Lung (tissue), 12 donors: ENCODE measurements around the gene TMEM218. TPM values are rescaled to one million over a fixed set of nuclear protein-coding genes. Genes with fewer than 3 reads are reported as not detected.
A peak's percentile ranks its signal among the peaks of the same experiment; 100 is the strongest.

Source experiments
- ATAC-seq: fragments of 200-7000 bp; cut with Tn5 transposase; one replicate; pipeline ENCODE4 v1.9.1; 2020; ENCODE audit warnings: moderate number of reproducible peaks; ENCODE audit not compliant: insufficient read depth, low FRiP score
- DNase-seq, 3 donors: peaks; one replicate each; pipeline ENCODE4 v3.0.0-alpha.2; 2013 to 2017
- H3K27ac ChIP-seq, 2 donors: one replicate each; pipeline ENCODE4 v1.5.1; 2013; ENCODE audit warnings: mild to moderate bottlenecking in 2 of 2, moderate library complexity in 2 of 2, control low read depth in 1 of 2, inconsistent platforms in 1 of 2, low read depth in 1 of 2, low read length in 1 of 2
- H3K27me3 ChIP-seq, 3 donors: one replicate each; pipeline ENCODE4 v1.5.1; 2013; ENCODE audit warnings: low read length in 2 of 3; ENCODE audit not compliant: control insufficient read depth in 3 of 3, insufficient read depth in 3 of 3
- H3K36me3 ChIP-seq, 4 donors: one replicate each; pipeline ENCODE4 v1.5.1; 2013; ENCODE audit warnings: low read length in 4 of 4, mild to moderate bottlenecking in 1 of 4, moderate library complexity in 1 of 4; ENCODE audit not compliant: control insufficient read depth in 4 of 4, insufficient read depth in 4 of 4
- H3K4me1 ChIP-seq, 5 donors: one replicate each; pipeline ENCODE4 v1.5.1; 2013; ENCODE audit warnings: low read length in 5 of 5, mild to moderate bottlenecking in 2 of 5, moderate library complexity in 1 of 5; ENCODE audit not compliant: control insufficient read depth in 5 of 5, insufficient read depth in 5 of 5
- H3K4me3 ChIP-seq: one replicate; pipeline ENCODE4 v1.5.1; 2013; ENCODE audit warnings: mild to moderate bottlenecking, control low read depth, moderate library complexity
- H3K9ac ChIP-seq, 2 donors: one replicate each; pipeline ENCODE4 v1.5.1; 2013; ENCODE audit warnings: low read length in 2 of 2, control low read depth in 1 of 2; ENCODE audit not compliant: insufficient read depth in 1 of 2
- H3K9me3 ChIP-seq, 4 donors: one replicate each; pipeline ENCODE4 v1.5.1; 2013; ENCODE audit warnings: low read length in 3 of 4, mild to moderate bottlenecking in 1 of 4, moderate library complexity in 1 of 4; ENCODE audit not compliant: control insufficient read depth in 4 of 4, insufficient read depth in 3 of 4
- CTCF ChIP-seq: IDR thresholded peaks from 2 replicates; pipeline ENCODE4 v1.5.1; 2012; ENCODE audit warnings: mild to moderate bottlenecking; ENCODE audit errors: control extremely low read depth, extremely low read depth
- WGBS, 2 donors: extraction: QIAGEN DNeasy Blood & Tissue Kit; methylation state at CpG; one replicate each; pipeline ENCODE4 v1.1.7; 2013; 5-methylcytosine and 5-hydroxymethylcytosine counted together
- polyA plus RNA-seq, 2 donors: library from polyadenylated mRNA; stranded (reverse); fragments of 200-250 nt; gene quantifications; one replicate each; pipeline ENCODE4 v1.2.1, GENCODE V29; 2013
- total RNA-seq, 2 donors: library from RNA; depleted of rRNA in 1 of 2; stranded (reverse); fragments of >200 nt in 1 of 2; gene quantifications; one replicate each; pipeline ENCODE4 v1.2.1, GENCODE V29; 2014 to 2021
- donor health status: control.
- donor health status: control.
- donor health status: Bipolar disorder and iron deficiency.
- donor health status: healthy.
- donor health status: DM: yes; HTN: yes; CAD: no.

TMEM218 gene
- total and polyA plus RNA-seq, 4 donors, result 23.3 to 39.9 (median 27.4) TPM

GRCh38 chr11:125064070-125064469, 47.4 kb downstream of the TMEM218 start:
- Histone ChIP-seq H3K4me3 (peak overlapping the region; percentile 61), H3K27me3 (peaks cover 0 to 32% (median 23%) of the 10 kb centered on the region in 3 donors), H3K9me3 (no peaks in the 10 kb centered on the region), H3K27ac (peak overlapping the region in 1 of 2 donors; percentile 71), H3K36me3 (no peaks in the 10 kb centered on the region), H3K9ac (no peak overlapping the region), H3K4me1 (peaks cover 0 to 9% (median 0%) of the 10 kb centered on the region in 5 donors)
- no peak for DNase-seq
- no peak for TF ChIP-seq CTCF
- WGBS, 2 donors, result 80 to 89% methylated on average over 7 of the region's 7 CpGs
- no peak for ATAC-seq

GRCh38 chr11:125063429-125064043, 47.9 kb downstream of the TMEM218 start:
- peaks cover 0 to 32% (median 23%) of the 10 kb centered on the region in 3 donors for H3K27me3 ChIP-seq
- no peak for TF ChIP-seq CTCF
- peak overlapping the region in 1 of 2 donors; percentile 71 for H3K27ac ChIP-seq
- ATAC-seq, result no peak
- H3K4me3 ChIP-seq, result peak overlapping the region; percentile 61
- H3K36me3 ChIP-seq, result no peaks in the 10 kb centered on the region
- H3K9me3 ChIP-seq, result no peaks in the 10 kb centered on the region
- WGBS, 2 donors, result 6 to 9% methylated on average over 38 of the region's 38 CpGs
- H3K4me1 ChIP-seq, result peaks cover 0 to 9% (median 0%) of the 10 kb centered on the region in 5 donors
- H3K9ac ChIP-seq, result no peak overlapping the region
- DNase-seq, result no peak

GRCh38 chr11:125062931-125063428, 48.4 kb downstream of the TMEM218 start, which contains the start of gene SLC37A2:
Gene SLC37A2, plus strand, starts transcription at chr11:125063305. Its CDS starts 63 bp downstream, at chr11:125063368.
- Histone ChIP-seq H3K36me3 (no peaks in the 10 kb centered on the region), H3K4me1 (peaks cover 0 to 9% (median 0%) of the 10 kb centered on the region in 5 donors), H3K4me3 (peak within 1 kb of the TSS; percentile 61), H3K27me3 (peaks cover 0 to 32% (median 23%) of the 10 kb centered on the region in 3 donors), H3K9ac (peak within 1 kb of the TSS in 1 of 2 donors; percentile 55), H3K9me3 (no peaks in the 10 kb centered on the region), H3K27ac (peak within 1 kb of the TSS in 1 of 2 donors; percentile 71)
- ATAC-seq, result peak; percentile 86
- 1% methylated on average over 42 to 46 of the region's 46 CpGs for WGBS, 2 donors
- DNase-seq, result peak; percentile 61 to 72 (median 66)
- no peak for TF ChIP-seq CTCF
